SK-N-SH (cell line): ENCODE results near the gene POLQ. TPM values are rescaled to one million over a fixed set of nuclear protein-coding genes. Genes with fewer than 3 reads are reported as not detected.

Experiments used
- CTCF ChIA-PET: fragments of 300-600, 350-600 bp; formaldehyde crosslinking; extraction: SDS; loops from one replicate; lab custom pipeline; 2021; lab: Yijun Ruan, JAX
- POLR2A ChIA-PET: fragments of 350-600 bp; sonication (Branson Sonifier 250); formaldehyde crosslinking; extraction: SDS; loops from one replicate; lab custom pipeline; 2020; ENCODE audit warnings: antibody characterized with exemption, inconsistent platforms; lab: Yijun Ruan, JAX
- DNase-seq: peaks from one replicate; pipeline ENCODE4 v3.0.0; 2012
- H2AFZ ChIP-seq: fragments of 200-600 bp; sonication (generic); 2 replicates; pipeline ENCODE4 v1.8.1; 2016; ENCODE audit warnings: antibody characterized with exemption, mild to moderate bottlenecking, low read depth
- H3F3A ChIP-seq: fragments of 200-600 bp; sonication (generic); replicated peaks from 2 replicates; pipeline ENCODE3; 2016; ENCODE audit warnings: antibody characterized with exemption, mild to moderate bottlenecking; ENCODE audit not compliant: insufficient read depth
- H3K27ac ChIP-seq, 2 experiments: fragments of 200-500 bp in 1 of 2; fragments of 200-600 bp in 1 of 2; sonication (Bioruptor generic) in 1 of 2; sonication (generic), shearing (Covaris generic) in 1 of 2; 2 replicates each; pipeline versions ENCODE4 v1.5.1 to v1.6.1; 2014 to 2016; ENCODE audit warnings: low read depth in 2 of 2, inconsistent platforms in 1 of 2, low read length in 1 of 2, mild to moderate bottlenecking in 1 of 2, mixed read lengths in 1 of 2
- H3K27me3 ChIP-seq: fragments of 200-600 bp; sonication (generic), shearing (Covaris generic); 2 replicates; pipeline ENCODE4 v1.6.1; 2016; ENCODE audit warnings: mixed run types; ENCODE audit not compliant: insufficient read depth
- H3K36me3 ChIP-seq, 2 experiments: fragments of 200-500 bp in 1 of 2; fragments of 200-600 bp in 1 of 2; sonication (Bioruptor generic) in 1 of 2; sonication (generic) in 1 of 2; replicated peaks in 1 of 2; 2 replicates each; pipeline versions ENCODE3 to v1.5.1; 2014 to 2016; ENCODE audit warnings: low read length in 1 of 2, mild to moderate bottlenecking in 1 of 2; ENCODE audit not compliant: insufficient read depth in 2 of 2, control insufficient read depth in 1 of 2
- H3K4me1 ChIP-seq, 2 experiments: fragments of 200-500 bp in 1 of 2; fragments of 200-600 bp in 1 of 2; sonication (Bioruptor generic) in 1 of 2; sonication (generic), shearing (Covaris generic) in 1 of 2; 2 replicates each; pipeline versions ENCODE4 v1.5.1 to v1.6.1; 2014 to 2016; ENCODE audit warnings: low read depth in 1 of 2, low read length in 1 of 2, mixed run types in 1 of 2; ENCODE audit not compliant: insufficient read depth in 2 of 2, control insufficient read depth in 1 of 2
- H3K4me2 ChIP-seq: fragments of 200-600 bp; sonication (generic), shearing (Covaris generic); 2 replicates; pipeline ENCODE4 v1.6.1; 2017; ENCODE audit warnings: mixed run types
- H3K4me3 ChIP-seq, 2 experiments: fragments of 200-500 bp in 1 of 2; fragments of 200-600 bp in 1 of 2; sonication (Bioruptor generic) in 1 of 2; sonication (generic), shearing (Covaris generic) in 1 of 2; 2 replicates each; pipeline versions ENCODE4 v1.5.1 to v1.8.1; 2014 to 2016; ENCODE audit warnings: low read depth in 2 of 2, inconsistent platforms in 1 of 2, low read length in 1 of 2, mild to moderate bottlenecking in 1 of 2, mixed read lengths in 1 of 2, moderate library complexity in 1 of 2
- H3K79me2 ChIP-seq: fragments of 200-600 bp; sonication (generic); 2 replicates; pipeline ENCODE4 v1.8.1; 2017; ENCODE audit warnings: mild to moderate bottlenecking; ENCODE audit not compliant: insufficient read depth
- H3K9ac ChIP-seq: fragments of 200-600 bp; sonication (generic); 2 replicates; pipeline ENCODE4 v1.6.1; 2017; ENCODE audit warnings: mixed run types
- H3K9me2 ChIP-seq: fragments of 200-600 bp; sonication (generic); 2 replicates; pipeline ENCODE4 v1.6.1; 2017; ENCODE audit warnings: mixed run types
- H3K9me3 ChIP-seq: fragments of 200-600 bp; sonication (generic); 2 replicates; pipeline ENCODE4 v1.6.1; 2017; ENCODE audit warnings: mixed run types, mild to moderate bottlenecking, moderate library complexity
- H4K20me1 ChIP-seq: fragments of 200-600 bp; sonication (generic); 2 replicates; pipeline ENCODE4 v1.6.1; 2017; ENCODE audit warnings: mild to moderate bottlenecking, mixed run types; ENCODE audit not compliant: insufficient read depth
- CHD2 ChIP-seq: fragments of 150-350 bp; IDR thresholded peaks from 2 replicates; pipeline ENCODE4 v1.6.1; 2018; ENCODE audit warnings: low read length; ENCODE audit not compliant: partially characterized antibody
- CTCF ChIP-seq: fragments of 200-600 bp; sonication (generic); IDR thresholded peaks from 2 replicates; pipeline ENCODE4 v1.6.1; 2017; ENCODE audit warnings: antibody characterized with exemption, mild to moderate bottlenecking, moderate library complexity
- ELF1 ChIP-seq: IDR thresholded peaks from 2 replicates; pipeline ENCODE4 v1.4.0; 2012
- EP300 ChIP-seq, 2 experiments: IDR thresholded peaks; 2 replicates each; pipeline versions ENCODE4 v1.4.0 to v1.6.1; 2012; ENCODE audit warnings: borderline replicate concordance in 1 of 2, low read depth in 1 of 2, low read length in 1 of 2
- IRF3 ChIP-seq: fragments of 150-350 bp; IDR thresholded peaks from 2 replicates; pipeline ENCODE4 v1.6.1; 2016; ENCODE audit warnings: mild to moderate bottlenecking, low read depth, low read length
- JUND ChIP-seq: IDR thresholded peaks from 2 replicates; pipeline ENCODE4 v1.4.0; 2012
- MAX ChIP-seq: IDR thresholded peaks from 2 replicates; pipeline ENCODE4 v1.4.0; 2012; ENCODE audit warnings: low read depth
- MEF2A ChIP-seq: IDR thresholded peaks from 2 replicates; pipeline ENCODE4 v1.4.0; 2012; ENCODE audit warnings: low read depth, borderline replicate concordance
- MXI1 ChIP-seq: IDR thresholded peaks from 2 replicates; pipeline ENCODE4 v1.6.1; 2012; ENCODE audit warnings: mild to moderate bottlenecking, low read depth, low read length, improper control_type of control experiment
- NRF1 ChIP-seq: IDR thresholded peaks from 2 replicates; pipeline ENCODE4 v1.6.1; 2012; ENCODE audit warnings: low read depth, mild to moderate bottlenecking, low read length
- POLR2AphosphoS5 ChIP-seq: IDR thresholded peaks from 2 replicates; pipeline ENCODE4 v1.6.1; 2012; ENCODE audit warnings: low read depth, low read length
- RAD21 ChIP-seq: IDR thresholded peaks from 2 replicates; pipeline ENCODE4 v1.6.1; 2012; ENCODE audit warnings: mild to moderate bottlenecking, low read length
- RCOR1 ChIP-seq: fragments of 150-350 bp; IDR thresholded peaks from 2 replicates; pipeline ENCODE4 v1.6.1; 2017; ENCODE audit warnings: antibody characterized with exemption, low read length
- RFX5 ChIP-seq: IDR thresholded peaks from 2 replicates; pipeline ENCODE4 v1.6.1; 2012; ENCODE audit warnings: mild to moderate bottlenecking, improper control_type of control experiment, low read length
- TCF12 ChIP-seq: IDR thresholded peaks from 2 replicates; pipeline ENCODE4 v1.4.0; 2012
- USF1 ChIP-seq: IDR thresholded peaks from 2 replicates; pipeline ENCODE4 v1.4.0; 2012; ENCODE audit warnings: low read depth, borderline replicate concordance
- USF2 ChIP-seq: fragments of 150-350 bp; IDR thresholded peaks from 2 replicates; pipeline ENCODE4 v1.6.1; 2017; ENCODE audit warnings: antibody characterized with exemption, low read length, low read depth, borderline replicate concordance
- YY1 ChIP-seq: IDR thresholded peaks from 2 replicates; pipeline ENCODE4 v1.4.0; 2012; ENCODE audit warnings: low read depth, mild to moderate bottlenecking
- WGBS: methylation state at CpG from one replicate; pipeline ENCODE4 v1.1.6; 2017; ENCODE audit warnings: low lambda C conversion rate; 5-methylcytosine and 5-hydroxymethylcytosine counted together
- polyA plus RNA-seq, 3 experiments: library from polyadenylated mRNA; depleted of rRNA; stranded (reverse); fragments of >200 nt; gene quantifications; 2 replicates each; pipeline ENCODE4 v1.2.3, GENCODE V29; 2012

Gene POLQ
- polyA plus RNA-seq, 1 of the 3 experiments (the other 2 are of a cell fraction) = 1.4 TPM

GRCh38 chr3:121566773-121567172, 21.0 kb upstream of the POLQ start:
- Histone ChIP-seq H3K27me3 (no peaks in the 10 kb centered on the region), H3K9ac (no peak overlapping the region), H2AFZ (no peak overlapping the region), H3K36me3 (no peaks in the 10 kb centered on the region), H3K27ac (no peak overlapping the region)
- POLR2A ChIA-PET = no interaction called here
- TF ChIP-seq USF2 = no peak
- TF ChIP-seq RFX5 = no peak
- no peak for TF ChIP-seq POLR2AphosphoS5
- no peak for TF ChIP-seq NRF1
- TF ChIP-seq RAD21 = no peak
- no peak for TF ChIP-seq MAX
- no peak for TF ChIP-seq JUND
- no peak for TF ChIP-seq CHD2
- TF ChIP-seq, all 33 proteins: peak for 0
- Histone ChIP-seq H3K4me1 (no peaks in the 10 kb centered on the region), H4K20me1 (no peaks in the 10 kb centered on the region), H3K9me3 (no peaks in the 10 kb centered on the region), H3F3A (no peaks in the 10 kb centered on the region), H3K79me2 (no peaks in the 10 kb centered on the region), H3K9me2 (no peaks in the 10 kb centered on the region), H3K4me3 (no peak overlapping the region), H3K4me2 (no peak overlapping the region)
- WGBS = 78% methylated on average over 9 of the region's 9 CpGs
- CTCF ChIA-PET = no interaction called here
- no peak for DNase-seq

- DNase-seq = no peak
- Histone ChIP-seq H3F3A (no peaks in the 10 kb centered on the region), H3K27me3 (no peaks in the 10 kb centered on the region), H2AFZ (no peak overlapping the region; the same call in 1 of the 2 replicates), H3K4me3 (no peak overlapping the region), H4K20me1 (no peaks in the 10 kb centered on the region), H3K36me3 (no peaks in the 10 kb centered on the region), H3K9ac (no peak overlapping the region), H3K9me3 (no peaks in the 10 kb centered on the region), H3K9me2 (no peaks in the 10 kb centered on the region)
- POLR2A ChIA-PET = no interaction called here
- no peak for TF ChIP-seq MAX
- no peak for TF ChIP-seq EP300 (IDR thresholded peaks at IDR 0.05; ENCODE audit: borderline replicate concordance in 1 of 2, low read depth in 1 of 2, low read length in 1 of 2)
- TF ChIP-seq CHD2 = no peak
- no peak for TF ChIP-seq USF2
- TF ChIP-seq MEF2A = no peak
- TF ChIP-seq TCF12 = no peak
- no peak for TF ChIP-seq ELF1
- no peak for TF ChIP-seq CTCF
- TF ChIP-seq IRF3 = no peak
- TF ChIP-seq MXI1 = no peak
- TF ChIP-seq USF1 = no peak
- no peak for TF ChIP-seq RCOR1
- TF ChIP-seq RAD21 = no peak
- TF ChIP-seq YY1 = no peak
- TF ChIP-seq, all 33 proteins: peak for 0
- Histone ChIP-seq H3K27ac (no peak overlapping the region), H3K79me2 (no peaks in the 10 kb centered on the region), H3K4me1 (no peaks in the 10 kb centered on the region), H3K4me2 (no peak overlapping the region)
- CTCF ChIA-PET = interaction anchor here (3.8 kb wide), 1 partner anchor 15 kb away, joined by 16 read pairs; the partner anchor contains the start of gene POLQ
Measured at GRCh38 chr3:121562148-121562547, 16.4 kb upstream of the POLQ start.
